GM21390 (cell line): Measurements from ENCODE around the gene FHOD1.

Experiments
- ATAC-seq: cut with Tn5 transposase; IDR thresholded peaks from one replicate; pipeline ENCODE4 v1.9.1; 2021; ENCODE audit not compliant: unreplicated experiment

The FHOD1 gene

DNA sequence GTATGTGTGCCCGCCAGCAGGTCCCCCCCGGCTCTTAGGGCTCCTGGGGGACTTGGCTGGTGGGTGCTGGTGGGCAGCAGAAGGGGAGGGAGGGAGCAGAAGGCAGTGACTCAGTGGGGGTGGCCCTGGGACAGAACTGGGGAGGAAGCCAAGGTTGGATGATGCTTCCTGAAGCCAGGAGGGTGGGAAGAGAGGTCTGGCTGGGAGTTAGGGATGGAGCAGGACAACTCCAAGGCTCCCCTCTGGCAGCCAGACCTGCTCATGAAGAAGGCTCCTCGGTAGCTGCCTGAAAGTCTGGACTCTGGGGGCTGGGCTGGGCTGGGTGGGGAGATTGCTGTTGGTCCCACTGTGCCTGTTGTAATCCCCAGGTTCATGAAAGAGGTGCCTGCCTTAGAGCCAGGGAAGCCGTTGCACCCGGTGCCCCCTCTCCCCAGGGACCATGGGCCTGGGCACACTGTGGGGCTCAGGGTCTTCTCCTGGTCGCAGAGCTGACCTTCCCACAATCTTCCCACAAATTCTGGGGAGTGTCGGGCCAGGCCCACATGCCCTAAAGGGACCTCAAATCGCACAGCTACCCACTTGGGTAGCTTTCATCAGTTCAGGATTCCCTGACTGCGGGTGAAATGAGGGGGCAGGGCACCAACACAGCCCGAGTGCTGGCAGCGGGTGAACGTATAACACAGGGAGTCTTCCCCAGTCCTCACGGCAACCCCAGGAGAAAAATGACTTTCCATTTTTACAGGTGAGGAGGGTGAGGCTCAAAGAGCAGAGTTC lies 30.9 kb upstream of the FHOD1 start:
- ATAC-seq = no peak

DNA sequence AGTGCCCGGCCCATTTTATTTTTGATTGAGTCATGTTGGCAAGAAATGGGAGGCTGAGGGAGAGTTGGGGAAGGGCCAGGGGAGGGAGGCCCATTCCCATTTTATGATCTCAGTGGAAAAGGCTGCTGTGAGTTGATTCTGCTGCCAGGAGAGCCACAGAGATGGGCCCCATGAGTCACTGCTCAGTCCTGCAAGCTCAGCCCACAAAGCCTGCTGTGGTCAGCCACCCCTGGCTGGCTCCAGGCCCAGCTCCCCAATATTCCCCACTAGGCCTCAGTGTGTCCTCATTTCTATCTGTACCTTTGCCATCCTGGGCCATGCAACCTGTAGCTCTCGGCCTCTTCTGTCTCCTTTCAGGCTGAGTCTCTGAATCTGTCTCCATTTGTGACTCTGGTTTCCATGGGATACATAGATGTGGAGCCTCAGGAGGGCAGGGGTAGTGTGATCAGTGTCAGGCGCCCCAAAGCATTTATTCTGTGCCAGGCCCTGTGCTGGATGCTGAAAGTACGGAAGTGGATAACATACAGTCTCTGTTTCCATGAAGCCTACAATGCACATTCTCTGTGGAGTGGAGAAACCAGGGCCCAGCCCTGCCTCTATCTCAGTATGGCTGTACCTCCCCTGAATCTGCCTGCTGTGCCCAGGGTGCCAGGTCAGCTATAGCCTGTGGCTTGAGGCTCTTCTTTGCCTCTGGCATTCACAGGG lies 30.2 kb upstream of the FHOD1 start:
- ATAC-seq = no peak

GRCh38 chr16:67275321-67275720 lies 28.0 kb upstream of the FHOD1 start:
- no peak for ATAC-seq

DNA sequence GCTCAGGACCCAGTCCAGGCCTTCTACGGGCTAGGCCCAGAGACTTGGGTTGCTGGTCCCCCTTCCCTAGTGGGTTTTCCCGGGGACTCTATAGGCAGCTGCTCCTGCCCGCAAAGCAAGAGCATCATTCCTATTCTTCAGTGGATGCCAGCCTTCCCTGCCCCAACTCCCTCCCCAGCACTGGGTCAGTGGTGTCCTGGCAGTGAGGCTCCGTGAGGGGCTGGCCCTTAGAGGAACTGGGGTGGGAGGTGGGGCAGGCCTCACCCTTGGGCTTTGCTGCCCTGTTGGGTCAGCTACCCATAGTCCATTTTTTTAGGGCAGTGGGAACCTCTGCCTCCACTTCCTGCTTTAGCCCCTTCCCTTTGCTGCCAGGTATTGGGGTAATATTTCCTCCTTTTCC lies 24.2 kb upstream of the FHOD1 start:
- no peak for ATAC-seq

DNA sequence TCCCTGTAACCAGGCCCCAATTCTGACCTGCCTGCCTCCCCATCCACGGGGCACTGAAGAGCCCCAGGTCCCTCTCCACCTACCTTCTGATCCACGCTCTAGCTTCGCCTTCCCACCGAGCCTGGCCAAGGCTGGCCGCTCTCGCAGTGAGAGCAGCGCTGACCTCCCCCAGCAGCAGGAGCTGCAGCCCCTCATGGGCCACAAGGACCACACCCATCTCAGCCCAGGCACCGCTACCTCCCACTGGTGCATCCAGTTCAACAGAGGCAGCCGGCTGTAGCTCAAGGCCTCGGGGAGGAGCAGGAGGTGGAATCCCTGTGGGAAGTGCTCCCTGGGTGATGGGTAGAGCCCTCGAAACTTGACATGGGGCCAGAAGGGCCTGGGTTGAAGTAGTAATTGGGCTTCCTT lies 23.7 kb upstream of the FHOD1 start:
- ATAC-seq = no peak

DNA sequence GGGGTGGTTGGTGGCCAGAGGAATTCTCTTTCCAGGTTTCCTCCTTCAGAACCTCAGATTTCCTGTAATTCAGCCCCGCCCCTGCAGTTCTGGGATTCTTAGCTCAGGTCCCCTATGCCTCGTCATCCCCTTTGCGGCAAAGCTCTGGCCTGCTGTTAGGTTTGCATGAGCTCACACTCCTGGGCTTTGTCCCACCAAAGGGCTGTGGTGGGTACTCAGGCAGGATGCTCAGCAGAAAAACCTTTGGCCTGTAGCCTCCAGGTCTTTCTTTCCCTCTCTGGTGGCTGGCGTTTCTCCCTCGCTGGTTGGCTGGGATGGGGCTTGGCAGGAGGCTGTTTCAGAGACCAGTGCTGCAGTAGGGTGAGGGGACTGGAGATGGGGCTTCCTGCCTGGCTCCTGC lies 22.5 kb upstream of the FHOD1 start:
- no peak for ATAC-seq

- no peak for ATAC-seq
These were observed 20.9 kb upstream of the FHOD1 start for GRCh38 chr16:67268136-67268579.

- ATAC-seq = no peak
These were observed 18.6 kb upstream of the FHOD1 start for GRCh38 chr16:67265834-67266233.

- ATAC-seq = no peak
These were observed 17.6 kb upstream of the FHOD1 start for GRCh38 chr16:67264866-67265265.

DNA sequence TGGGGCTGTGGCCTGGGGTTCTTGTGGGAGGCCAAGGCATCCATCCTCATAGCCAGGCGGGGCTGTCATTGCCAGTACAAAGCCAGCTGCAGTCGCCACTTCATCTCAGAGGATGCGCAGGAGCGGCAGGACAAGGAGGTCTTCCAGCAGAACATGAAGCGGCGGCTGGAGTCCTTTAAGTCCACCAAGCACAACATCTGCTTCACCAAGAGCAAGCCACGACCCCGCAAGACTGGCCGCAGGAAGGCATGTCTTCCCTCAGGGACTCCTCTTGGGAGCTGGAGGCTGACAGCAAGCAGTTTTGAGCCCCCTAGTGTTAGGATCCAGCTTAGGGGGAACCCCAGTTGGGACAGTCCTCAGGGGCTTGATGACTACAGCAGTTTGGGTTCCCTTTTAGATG lies 17.0 kb upstream of the FHOD1 start:
- no peak for ATAC-seq

GRCh38 chr16:67263201-67263600 lies 15.9 kb upstream of the FHOD1 start:
- ATAC-seq = no peak

DNA sequence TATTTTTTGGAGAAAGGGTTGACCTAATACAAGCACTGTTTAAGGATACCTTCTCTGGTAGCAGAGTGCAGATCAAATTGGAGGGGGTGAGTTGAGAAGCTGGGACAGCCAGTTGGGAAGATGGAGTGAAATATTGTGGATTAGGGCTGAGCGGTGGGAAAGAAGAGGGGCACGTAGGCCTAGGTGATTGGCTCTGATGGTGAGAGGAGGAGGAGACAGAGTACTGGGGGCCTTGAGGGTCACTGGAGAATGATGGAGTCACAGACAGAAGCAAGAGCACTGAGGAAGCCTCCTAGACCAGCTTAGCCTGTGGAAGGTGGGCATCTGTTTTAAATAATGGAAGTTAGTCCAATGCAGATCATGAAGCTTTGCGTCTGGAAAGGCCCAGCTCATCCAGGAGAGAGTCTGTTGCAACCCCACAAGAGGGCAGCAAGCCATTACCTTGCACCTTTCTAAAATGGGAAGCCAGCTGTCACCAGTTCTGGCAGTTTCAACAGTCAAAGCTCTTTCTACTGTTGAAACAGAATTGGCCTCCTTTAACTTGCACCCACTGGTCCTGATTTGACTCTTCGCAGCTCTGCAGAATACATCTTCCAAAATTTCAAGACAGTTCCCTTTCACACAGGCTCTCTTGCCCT lies 13.3 kb upstream of the FHOD1 start:
- ATAC-seq = no peak

- ATAC-seq = no peak
These were observed 12.4 kb upstream of the FHOD1 start for GRCh38 chr16:67259705-67260104.

GRCh38 chr16:67258161-67258835 lies 11.0 kb upstream of the FHOD1 start:
- no peak for ATAC-seq

DNA sequence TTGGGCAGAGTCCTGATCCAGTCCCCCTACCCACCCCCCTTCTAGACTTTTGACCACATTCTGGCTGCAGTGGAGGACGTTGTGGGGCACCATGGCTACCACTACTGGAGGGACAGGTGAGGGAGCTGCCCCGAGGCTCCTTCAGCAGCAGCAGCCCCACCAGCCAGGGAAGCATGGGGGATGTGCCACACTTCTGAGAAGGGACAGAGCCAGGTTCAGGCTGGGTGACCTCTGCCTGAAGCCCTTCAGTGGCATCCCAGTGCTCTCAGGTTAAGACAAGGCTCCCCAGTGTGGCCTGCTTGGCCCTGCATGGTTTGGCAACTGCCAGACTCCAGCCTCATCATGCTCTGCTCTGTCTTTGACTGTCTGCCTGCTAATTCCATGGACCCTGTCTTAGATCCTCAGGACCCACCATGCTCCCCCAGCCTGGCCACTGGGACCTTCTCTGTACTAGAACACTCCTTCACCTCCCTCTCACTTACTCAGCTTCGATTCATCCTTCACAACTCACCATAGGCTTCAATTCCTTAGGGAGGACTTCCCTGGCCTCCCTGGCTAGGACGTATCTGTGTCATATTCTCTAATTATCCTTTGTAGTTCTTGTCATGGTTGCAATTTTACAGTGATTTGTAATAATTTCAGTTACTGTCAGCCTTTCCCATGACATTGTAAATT lies 10.3 kb upstream of the FHOD1 start:
- ATAC-seq = no peak

- ATAC-seq = no peak
These were observed 9.5 kb upstream of the FHOD1 start for GRCh38 chr16:67256701-67257230.

DNA sequence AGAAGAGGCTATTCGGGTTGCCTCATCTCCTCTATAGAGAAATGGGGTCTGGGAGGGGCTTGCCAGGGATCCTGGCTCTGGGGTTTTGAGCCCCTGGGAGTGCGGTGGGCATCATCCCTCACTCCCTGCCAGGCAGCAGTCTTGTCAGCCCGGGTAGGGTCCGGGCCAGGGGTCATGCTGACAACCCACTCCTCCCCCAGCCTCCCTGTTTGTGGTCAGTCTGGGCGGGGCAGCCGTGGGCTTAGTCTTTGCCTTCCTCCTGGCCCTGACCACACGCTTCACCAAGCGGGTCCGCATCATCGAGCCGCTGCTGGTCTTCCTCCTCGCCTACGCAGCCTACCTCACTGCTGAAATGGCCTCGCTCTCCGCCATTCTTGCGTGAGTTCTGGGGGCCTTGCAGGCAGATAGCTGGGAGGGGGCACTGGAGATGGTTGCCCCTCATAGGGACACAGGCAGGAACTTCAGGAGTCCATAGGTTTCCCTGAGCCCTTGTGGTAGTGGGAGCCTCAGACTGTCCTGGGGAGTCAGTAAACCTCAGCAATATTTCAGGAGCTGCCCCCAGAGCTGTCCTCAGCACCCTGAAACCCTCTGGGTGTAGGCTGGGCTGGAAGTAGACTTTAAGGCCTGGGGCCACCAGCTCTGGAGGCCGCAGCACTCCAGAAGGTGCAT lies 8.4 kb upstream of the FHOD1 start:
- no peak for ATAC-seq

- ATAC-seq = no peak
These were observed 7.7 kb upstream of the FHOD1 start for GRCh38 chr16:67254801-67255552.
